A549 (cell line): ENCODE measurements around the gene TMC4. TPM values are rescaled to one million over a fixed set of nuclear protein-coding genes. Genes with fewer than 3 reads are reported as not detected.

Experiments
- ATAC-seq, 2 experiments: fragments of 200-7000 bp in 1 of 2; fragments of >200 bp in 1 of 2; cut with Nextera tagmentation in 1 of 2; cut with Tn5 transposase in 1 of 2; 3 replicates each; pipeline versions ENCODE4 v1.8.0 to v1.9.1; 2018 to 2020; ENCODE audit warnings: mild to moderate bottlenecking in 1 of 2, moderate library complexity in 1 of 2
- CTCF ChIA-PET: fragments of 300-600 bp; sonication (Branson Sonifier 250); formaldehyde crosslinking; extraction: SDS; loops from one replicate; lab custom pipeline; 2021; ENCODE audit warnings: antibody characterized with exemption, inconsistent platforms; lab: Yijun Ruan, JAX
- POLR2A ChIA-PET: fragments of 350-600 bp; formaldehyde crosslinking; extraction: SDS; loops from one replicate; lab custom pipeline; 2021; ENCODE audit warnings: antibody characterized with exemption, inconsistent platforms; lab: Yijun Ruan, JAX
- DNase-seq, 2 experiments: peaks; one replicate each; pipeline versions ENCODE4 v3.0.0 to v3.0.0-alpha.2; 2011 to 2016; ENCODE audit warnings: low read depth in 1 of 2, low spot score in 1 of 2
- FAIRE-seq: peaks from 2 replicates; lab custom pipeline; 2011; peaks lifted over from hg19 to GRCh38; lab: Jason Lieb, UNC
- H3K27ac ChIP-seq, 2 experiments: fragments of >200 bp; sonication (Bioruptor Twin); formaldehyde crosslinking; 3 replicates each; pipeline ENCODE4 v1.5.1; 2016 to 2017
- H3K4me1 ChIP-seq: fragments of >200 bp; sonication (Bioruptor Twin); formaldehyde crosslinking; 3 replicates; pipeline ENCODE4 v1.6.1; 2016
- H3K4me2 ChIP-seq: fragments of >200 bp; sonication (Bioruptor Twin); formaldehyde crosslinking; 3 replicates; pipeline ENCODE4 v1.6.1; 2016
- H3K4me3 ChIP-seq: fragments of >200 bp; sonication (Bioruptor Twin); formaldehyde crosslinking; 3 replicates; pipeline ENCODE4 v1.5.1; 2016
- H3K9me3 ChIP-seq: fragments of >200 bp; sonication (Bioruptor Twin); formaldehyde crosslinking; 3 replicates; pipeline ENCODE4 v1.6.1; 2016
- ATOH8 ChIP-seq: fragments of 250-450 bp; sonication (Bioruptor Pico); IDR thresholded peaks from 2 replicates; pipeline ENCODE4 v1.5.0; 2020; ENCODE audit warnings: low read depth, mild to moderate bottlenecking, moderate library complexity
- BHLHE40 ChIP-seq: IDR thresholded peaks from 2 replicates; pipeline ENCODE4 v1.6.1; 2012; ENCODE audit warnings: low read depth, low read length, inconsistent platforms
- CBX2 ChIP-seq: fragments of 200-600 bp; sonication (generic); IDR thresholded peaks from 2 replicates; pipeline ENCODE4 v1.6.1; 2016; ENCODE audit warnings: low read depth, mild to moderate bottlenecking, borderline replicate concordance
- CBX8 ChIP-seq: fragments of 200-600 bp; sonication (generic); IDR thresholded peaks from 2 replicates; pipeline ENCODE4 v1.6.1; 2016
- CEBPB ChIP-seq, 2 experiments: fragments of >200 bp in 1 of 2; sonication (Bioruptor Twin) in 1 of 2; formaldehyde crosslinking in 1 of 2; IDR thresholded peaks; 2 replicates each; pipeline ENCODE4 v1.6.1; 2012 to 2016
- CHD4 ChIP-seq: fragments of 200-600 bp; sonication (generic); IDR thresholded peaks from 2 replicates; pipeline ENCODE4 v1.6.1; 2016; ENCODE audit warnings: antibody characterized with exemption, mild to moderate bottlenecking, borderline replicate concordance
- E2F6 ChIP-seq: IDR thresholded peaks from 2 replicates; pipeline ENCODE4 v1.6.1; 2012; ENCODE audit warnings: low read depth, borderline replicate concordance
- EHF ChIP-seq: fragments of 250-450 bp; sonication (Bioruptor Pico); IDR thresholded peaks from 2 replicates; pipeline ENCODE4 v1.5.0; 2020; ENCODE audit warnings: mild to moderate bottlenecking
- EHMT2 ChIP-seq: fragments of 200-600 bp; sonication (generic); IDR thresholded peaks from 2 replicates; pipeline ENCODE4 v1.6.1; 2016; ENCODE audit warnings: antibody characterized with exemption, low read depth, mild to moderate bottlenecking, moderate library complexity
- FOSL2 ChIP-seq, 2 experiments: fragments of 450-650 bp in 1 of 2; fragments of >200 bp in 1 of 2; sonication (Bioruptor Twin) in 1 of 2; formaldehyde crosslinking; IDR thresholded peaks; 2 replicates each; pipeline versions ENCODE4 v1.5.0 to v1.6.1; 2016 to 2020; ENCODE audit warnings: mild to moderate bottlenecking in 1 of 2, moderate library complexity in 1 of 2
- JUN ChIP-seq, 2 experiments: fragments of >200 bp; sonication (Bioruptor Twin); formaldehyde crosslinking; IDR thresholded peaks; 2 replicates in 1 of 2; 3 replicates in 1 of 2; pipeline ENCODE4 v1.6.1; 2016 to 2017
- MAZ ChIP-seq: fragments of 150-350 bp; IDR thresholded peaks from 2 replicates; pipeline ENCODE4 v1.6.1; 2014; ENCODE audit warnings: antibody characterized with exemption, low read depth, low read length, borderline replicate concordance
- PBX3 ChIP-seq: IDR thresholded peaks from 2 replicates; pipeline ENCODE4 v1.6.1; 2012
- PHF8 ChIP-seq: fragments of 200-600 bp; sonication (generic); IDR thresholded peaks from 2 replicates; pipeline ENCODE4 v1.6.1; 2016; ENCODE audit warnings: low read depth, mild to moderate bottlenecking, antibody characterized with exemption, moderate library complexity, borderline replicate concordance
- RARB ChIP-seq: fragments of 250-450 bp; sonication (Bioruptor Pico); IDR thresholded peaks from 2 replicates; pipeline ENCODE4 v1.8.0; 2021; ENCODE audit warnings: mild to moderate bottlenecking, moderate library complexity
- RFX5 ChIP-seq: fragments of 450-650 bp; IDR thresholded peaks from 2 replicates; pipeline ENCODE4 v1.7.1; 2014; ENCODE audit warnings: antibody characterized with exemption, mild to moderate bottlenecking, moderate library complexity
- RNF2 ChIP-seq: fragments of 200-600 bp; sonication (generic); IDR thresholded peaks from 2 replicates; pipeline ENCODE4 v1.6.1; 2016; ENCODE audit warnings: low read depth, mild to moderate bottlenecking, antibody characterized with exemption, moderate library complexity, borderline replicate concordance
- TFCP2L1 ChIP-seq: fragments of 250-450 bp; sonication (Bioruptor Pico); IDR thresholded peaks from 2 replicates; pipeline ENCODE4 v1.5.0; 2021; ENCODE audit warnings: mild to moderate bottlenecking
- TP53 ChIP-seq: fragments of 250-450 bp; sonication (Bioruptor Pico); IDR thresholded peaks from 2 replicates; pipeline ENCODE4 v1.5.0; 2021; ENCODE audit warnings: mild to moderate bottlenecking, moderate library complexity
- ZNF302 ChIP-seq: fragments of 250-450 bp; sonication (Bioruptor Pico); IDR thresholded peaks from 2 replicates; pipeline ENCODE4 v1.9.0; 2021; ENCODE audit warnings: inconsistent platforms, mild to moderate bottlenecking, moderate library complexity
- WGBS: methylation state at CpG from one replicate; pipeline ENCODE4 v1.1.6; 2017; ENCODE audit errors: missing lambda C conversion rate; 5-methylcytosine and 5-hydroxymethylcytosine counted together
- polyA plus RNA-seq, 4 experiments: library from polyadenylated mRNA; depleted of rRNA in 3 of 4; stranded (reverse); fragments of >200 nt; fragmentation: RNase III in 1 of 4; extraction: RNeasy Plus Mini Kit Qiagen cat#74134 plus additional on column Dnase treatment in 1 of 4; gene quantifications; 2 replicates in 3 of 4; 3 replicates in 1 of 4; pipeline ENCODE4 v1.2.3, GENCODE V29; 2011 to 2017

The TMC4 gene
- polyA plus RNA-seq, 2 of the 4 experiments (the other 2 are of a cell fraction): 0.84 to 0.85 TPM

DNA sequence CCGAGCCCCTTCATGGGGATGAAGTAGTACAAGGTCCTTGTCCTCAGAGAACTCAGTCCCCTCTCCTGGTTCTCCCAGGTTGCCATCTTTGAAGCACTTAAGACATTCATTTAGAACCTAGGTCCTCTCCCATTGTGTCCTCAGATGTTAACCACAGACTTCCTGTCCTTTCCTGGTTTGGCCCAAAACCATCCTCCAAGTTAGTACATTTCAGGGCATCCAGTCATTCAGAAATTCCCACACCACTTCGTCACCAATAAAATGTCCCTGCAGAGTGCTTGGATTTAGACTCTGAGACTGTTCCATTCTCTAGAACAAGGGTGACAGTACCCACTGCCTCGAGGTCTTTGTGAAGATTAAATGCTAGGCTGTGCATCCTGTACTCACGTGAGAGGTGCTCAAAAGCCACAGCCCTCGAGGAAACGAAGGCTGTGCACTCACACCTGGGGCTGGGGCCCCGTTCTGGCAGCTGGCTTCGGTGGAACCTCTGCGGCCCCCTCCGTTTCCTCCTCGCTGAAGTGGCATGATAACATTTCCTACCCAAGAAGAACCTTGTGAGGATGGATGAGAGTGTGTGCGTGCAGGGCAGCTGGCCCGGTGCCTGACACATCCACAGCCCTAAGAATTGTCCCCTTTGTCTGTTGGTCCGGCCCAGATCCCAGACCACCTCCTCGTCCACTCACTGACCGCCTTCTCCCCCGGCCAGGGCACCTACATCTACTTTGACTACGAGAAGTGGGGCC, 18.2 kb downstream of the TMC4 start:
- Histone ChIP-seq H3K27ac (no peak overlapping the region), H3K4me2 (no peak overlapping the region), H3K9me3 (no peaks in the 10 kb centered on the region), H3K4me3 (no peak overlapping the region), H3K4me1 (peaks cover 10% of the 10 kb centered on the region)
- ChIA-PET POLR2A (interaction anchor here (2.1 kb wide), 2 partner anchors 18 kb away, joined by 10 to 14 read pairs; partner anchors contain the start of gene CNOT3), CTCF (no interaction called here)
- DNase-seq: no peak
- ATAC-seq: no peak
- 90% methylated on average over 18 of the region's 18 CpGs for WGBS
- TF ChIP-seq FOSL2 (IDR thresholded peaks at IDR 0.05) (no peak), FOSL2 (CRISPR knock-in tag; IDR thresholded peaks at IDR 0.05) (no peak), BHLHE40 (no peak), E2F6 (no peak), CEBPB (IDR thresholded peaks at IDR 0.05) (no peak), PHF8 (no peak), CHD4 (no peak), CBX8 (no peak), ZNF302 (CRISPR knock-in tag) (no peak), EHMT2 (no peak), TP53 (CRISPR knock-in tag) (no peak), RARB (no peak), RFX5 (no peak)
- no peak for FAIRE-seq

DNA sequence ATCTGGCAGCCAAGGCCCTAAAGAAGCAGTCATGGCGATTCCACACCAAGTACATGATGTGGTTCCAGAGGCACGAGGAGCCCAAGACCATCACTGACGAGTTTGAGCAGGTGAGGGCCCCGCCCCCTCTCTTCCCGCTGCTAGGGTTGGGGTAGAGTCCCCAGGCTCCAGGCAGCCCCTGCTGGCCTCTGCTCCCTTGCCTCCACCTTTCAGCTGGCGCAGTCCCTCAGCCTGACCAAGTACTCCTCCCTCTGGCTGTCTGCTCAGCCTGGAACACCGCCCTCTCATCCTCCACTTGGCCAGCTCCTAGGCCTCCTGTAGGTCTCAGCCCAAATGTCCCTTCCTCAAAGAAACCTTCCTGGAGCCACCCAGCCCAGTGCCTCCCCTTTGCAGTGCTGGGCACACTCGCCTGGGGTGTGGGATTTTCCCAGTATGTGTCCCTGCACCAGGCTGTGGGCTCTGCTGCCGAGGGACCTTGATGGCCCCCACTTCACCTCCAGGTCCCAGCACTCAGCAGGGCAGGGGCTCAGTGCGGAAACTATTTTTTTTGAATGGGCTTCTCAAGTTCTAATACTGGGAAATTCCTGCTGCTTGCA, 19.1 kb downstream of the TMC4 start:
- Histone ChIP-seq H3K4me1 (peaks cover 10% of the 10 kb centered on the region), H3K4me3 (no peak overlapping the region), H3K4me2 (no peak overlapping the region), H3K9me3 (no peaks in the 10 kb centered on the region), H3K27ac (no peak overlapping the region)
- CTCF ChIA-PET: interaction anchor here (4.9 kb wide), 1 partner anchor 15 kb away, joined by 25 read pairs; no protein-coding TSS in a partner anchor
- TF ChIP-seq MAZ (no peak), EHF (no peak), JUN (IDR thresholded peaks at IDR 0.05) (peak; percentile 17 to 47; a peak in 1 of 5 replicates), PBX3 (0 out of 2 replicates have a peak, but pooled peaks have one; percentile 14)
- WGBS: 90% methylated on average over 10 of the region's 10 CpGs
- FAIRE-seq (no peak), ATAC-seq (peak; percentile 9 to 14; a peak in 3 of 6 replicates), DNase-seq (no peak)
- POLR2A ChIA-PET: interaction anchor here (2.1 kb wide), 1 partner anchor 17 kb away, joined by 10 read pairs; the partner anchor contains the start of gene CNOT3

DNA sequence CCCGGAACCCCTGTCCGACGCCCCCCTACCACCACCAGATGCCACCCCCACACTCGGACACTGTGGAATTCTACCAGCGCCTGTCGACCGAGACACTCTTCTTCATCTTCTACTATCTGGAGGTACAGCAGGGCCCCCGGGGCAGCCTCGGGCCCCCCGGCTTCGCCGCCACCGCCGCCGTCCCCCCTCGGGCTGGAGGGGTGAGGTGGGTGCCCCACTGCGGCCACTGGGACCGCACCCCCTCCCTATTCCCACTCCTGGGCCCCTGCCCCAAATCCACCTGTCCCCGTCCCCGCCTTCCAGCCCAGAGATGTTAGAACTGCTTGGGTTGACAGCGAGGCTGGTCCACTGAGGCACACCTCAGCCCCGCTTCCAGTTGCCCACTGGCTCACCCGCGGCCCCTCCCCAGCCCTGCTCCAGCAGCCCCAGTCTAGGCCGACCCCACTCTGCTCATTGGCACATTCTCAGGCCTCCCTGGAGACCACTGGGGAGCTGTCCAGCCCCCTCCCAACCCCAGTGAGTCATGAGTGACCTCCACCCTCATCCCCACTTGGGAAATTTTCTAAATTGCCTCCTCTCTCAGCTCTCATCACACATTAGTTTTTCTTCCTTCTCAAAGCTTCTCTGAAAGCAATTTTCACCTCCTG, 20.0 kb downstream of the TMC4 start:
- TF ChIP-seq RNF2 (no peak), ATOH8 (no peak), TFCP2L1 (CRISPR knock-in tag) (no peak), JUN (IDR thresholded peaks at IDR 0.05) (0 out of 5 replicates have a peak, but pooled peaks of 1 of the 2 experiments have one; percentile 0), CBX2 (no peak)
- Histone ChIP-seq H3K27ac (no peak overlapping the region), H3K9me3 (no peaks in the 10 kb centered on the region), H3K4me2 (no peak overlapping the region), H3K4me3 (no peak overlapping the region), H3K4me1 (peaks cover 1% of the 10 kb centered on the region; the same call in 2 of the 3 replicates)
- no peak for DNase-seq
- 91% methylated on average over 15 of the region's 25 CpGs for WGBS
- no peak for FAIRE-seq
- ChIA-PET POLR2A (interaction anchor here (2.1 kb wide), 1 partner anchor 16 kb away, joined by 10 read pairs; the partner anchor contains the start of gene CNOT3), CTCF (interaction anchor here (1.3 to 4.9 kb wide), 2 partner anchors 16 kb away, joined by 4 to 25 read pairs; partner anchors contain the start of gene CNOT3)
- ATAC-seq: no peak
